ENCODE measurements around the gene ALG2.

ALG2 gene

GRCh38 chr9:99221621-99222415, at the start of gene ALG2, which contains the start of gene SEC61B:
TSS of gene ALG2 (minus strand) at chr9:99221942. CDS start at chr9:99221894, 48 bp downstream.
TSS of gene SEC61B (plus strand) at chr9:99222282. CDS start at chr9:99222364, 82 bp downstream.
- in situ Hi-C loops (cut with HindIII; ENCODE audit: low pct_ligation_motif_present, low pct_unique_long_range_greater_than_20kb, low sequenced_read_pairs): no loop called here

GRCh38 chr9:99270491-99270890, 48.7 kb upstream of the ALG2 start:
- in situ Hi-C loops (cut with HindIII; ENCODE audit: low pct_ligation_motif_present, low pct_unique_long_range_greater_than_20kb, low sequenced_read_pairs): no loop called here
- DNase-seq: no peak

More at GRCh38 chr9:99221621-99222415, at the start of gene ALG2, which contains the start of gene SEC61B:
- DNase-seq: peak; percentile 86

GRCh38 chr9:99269416-99269815, 47.7 kb upstream of the ALG2 start:
- DNase-seq: no peak

GRCh38 chr9:99266255-99267023, 44.7 kb upstream of the ALG2 start:
- in situ Hi-C loops (cut with HindIII; ENCODE audit: low pct_ligation_motif_present, low pct_unique_long_range_greater_than_20kb, low sequenced_read_pairs): no loop called here
- peak; percentile 60 for DNase-seq

More at GRCh38 chr9:99269416-99269815, 47.7 kb upstream of the ALG2 start:
- in situ Hi-C loops (cut with HindIII; ENCODE audit: low pct_ligation_motif_present, low pct_unique_long_range_greater_than_20kb, low sequenced_read_pairs): no loop called here

GRCh38 chr9:99265691-99266090, 43.9 kb upstream of the ALG2 start:
- in situ Hi-C loops (cut with HindIII; ENCODE audit: low pct_ligation_motif_present, low pct_unique_long_range_greater_than_20kb, low sequenced_read_pairs): no loop called here
- no peak for DNase-seq

GRCh38 chr9:99264070-99264680, 42.4 kb upstream of the ALG2 start:
- in situ Hi-C loops (cut with HindIII; ENCODE audit: low pct_ligation_motif_present, low pct_unique_long_range_greater_than_20kb, low sequenced_read_pairs): no loop called here

GRCh38 chr9:99262949-99263418, 41.2 kb upstream of the ALG2 start:
- DNase-seq: no peak
- in situ Hi-C loops (cut with HindIII; ENCODE audit: low pct_ligation_motif_present, low pct_unique_long_range_greater_than_20kb, low sequenced_read_pairs): no loop called here

More at GRCh38 chr9:99264070-99264680, 42.4 kb upstream of the ALG2 start:
- DNase-seq: no peak

- in situ Hi-C loops (cut with HindIII; ENCODE audit: low pct_ligation_motif_present, low pct_unique_long_range_greater_than_20kb, low sequenced_read_pairs): no loop called here
- DNase-seq: no peak
Measured at GRCh38 chr9:99261923-99262322, 40.2 kb upstream of the ALG2 start.

- peak; percentile 22 for DNase-seq
- in situ Hi-C loops (cut with HindIII; ENCODE audit: low pct_ligation_motif_present, low pct_unique_long_range_greater_than_20kb, low sequenced_read_pairs): no loop called here
Measured at GRCh38 chr9:99259231-99259918, 37.6 kb upstream of the ALG2 start.

- DNase-seq: no peak
- in situ Hi-C loops (cut with HindIII; ENCODE audit: low pct_ligation_motif_present, low pct_unique_long_range_greater_than_20kb, low sequenced_read_pairs): no loop called here
Measured at GRCh38 chr9:99257723-99258389, 36.1 kb upstream of the ALG2 start.

GRCh38 chr9:99255651-99256050, 33.9 kb upstream of the ALG2 start:
- in situ Hi-C loops (cut with HindIII; ENCODE audit: low pct_ligation_motif_present, low pct_unique_long_range_greater_than_20kb, low sequenced_read_pairs): no loop called here

GRCh38 chr9:99253772-99254431, 32.2 kb upstream of the ALG2 start:
- in situ Hi-C loops (cut with HindIII; ENCODE audit: low pct_ligation_motif_present, low pct_unique_long_range_greater_than_20kb, low sequenced_read_pairs): no loop called here
- DNase-seq: peak; percentile 15

More at GRCh38 chr9:99255651-99256050, 33.9 kb upstream of the ALG2 start:
- DNase-seq: no peak

- no peak for DNase-seq
- in situ Hi-C loops (cut with HindIII; ENCODE audit: low pct_ligation_motif_present, low pct_unique_long_range_greater_than_20kb, low sequenced_read_pairs): no loop called here
Measured at GRCh38 chr9:99253134-99253533, 31.4 kb upstream of the ALG2 start.

- in situ Hi-C loops (cut with HindIII; ENCODE audit: low pct_ligation_motif_present, low pct_unique_long_range_greater_than_20kb, low sequenced_read_pairs): no loop called here
- DNase-seq: no peak
Measured at GRCh38 chr9:99251157-99251556, 29.4 kb upstream of the ALG2 start.

- in situ Hi-C loops (cut with HindIII; ENCODE audit: low pct_ligation_motif_present, low pct_unique_long_range_greater_than_20kb, low sequenced_read_pairs): no loop called here
- DNase-seq: peak; percentile 60
Measured at GRCh38 chr9:99249619-99250018, 27.9 kb upstream of the ALG2 start.

- no peak for DNase-seq
- in situ Hi-C loops (cut with HindIII; ENCODE audit: low pct_ligation_motif_present, low pct_unique_long_range_greater_than_20kb, low sequenced_read_pairs): no loop called here
Measured at GRCh38 chr9:99244344-99245260, 22.9 kb upstream of the ALG2 start.
